COR-L47 (cell line): ENCODE measurements around the gene CCDC15.
"Not testable (repeated sequence)": the region's sequence is repeated elsewhere in the genome, so short reads cannot be mapped to it uniquely, and the experiment has no call there.

Experiments
- DNase-seq: peaks from one replicate; lab custom pipeline; 2025; lab: John Stamatoyannopoulos, UW

Gene CCDC15

DNA sequence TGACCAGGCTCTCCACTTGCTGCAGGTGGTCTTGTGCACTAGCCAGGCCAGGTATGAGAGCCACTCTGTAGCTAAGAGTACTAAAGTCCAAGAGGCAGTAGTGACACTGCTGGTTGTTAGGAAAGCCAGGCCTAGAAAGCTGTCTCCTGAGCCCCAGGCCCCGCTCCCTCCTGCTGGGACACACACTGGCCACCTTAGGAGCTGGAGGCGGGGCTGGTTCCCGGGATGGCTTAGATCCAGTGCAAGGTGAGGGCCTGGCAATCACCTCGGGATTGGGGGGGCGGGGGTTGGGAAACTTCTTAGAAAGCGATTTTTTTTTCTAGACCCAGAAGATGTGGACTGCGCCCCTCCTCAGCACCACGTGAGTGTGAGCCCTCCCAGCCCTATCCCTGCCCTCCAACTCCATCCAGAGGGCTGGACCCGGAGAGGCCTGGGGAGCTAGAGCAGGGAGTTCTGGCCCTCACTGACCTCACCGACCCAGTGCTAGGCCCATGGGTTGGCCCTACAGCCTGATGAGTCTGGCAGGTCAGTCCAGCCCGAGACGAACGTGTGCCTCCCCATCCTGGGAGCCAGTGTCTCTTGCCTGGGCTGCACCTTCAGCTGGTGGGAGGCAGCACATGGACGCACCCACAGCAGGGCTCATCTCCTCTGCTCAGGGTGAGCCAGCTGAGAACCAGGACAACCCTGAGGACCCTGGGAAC lies 127.2 kb downstream of the CCDC15 start:
- no peak for DNase-seq

DNA sequence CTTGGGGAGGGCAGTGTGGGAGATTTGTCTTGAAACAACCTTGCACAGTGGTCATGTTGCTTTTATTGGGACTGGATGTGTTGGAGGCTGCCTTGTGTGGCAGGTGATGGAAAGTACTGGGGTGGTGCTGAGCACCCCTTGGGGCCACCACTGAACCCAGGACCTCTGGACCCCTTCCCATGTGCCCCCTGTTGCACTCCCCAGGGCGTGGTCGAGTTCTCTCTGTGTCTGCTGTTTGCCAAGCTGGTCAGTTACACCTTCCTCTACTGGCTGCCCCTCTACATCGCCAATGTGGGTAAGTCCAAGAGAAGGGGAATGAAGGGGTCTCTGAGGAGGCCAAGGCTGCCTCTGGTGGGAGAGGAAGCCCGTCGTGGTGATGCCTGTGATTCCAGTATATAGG lies 128.0 kb downstream of the CCDC15 start:
- DNase-seq, result no peak

DNA sequence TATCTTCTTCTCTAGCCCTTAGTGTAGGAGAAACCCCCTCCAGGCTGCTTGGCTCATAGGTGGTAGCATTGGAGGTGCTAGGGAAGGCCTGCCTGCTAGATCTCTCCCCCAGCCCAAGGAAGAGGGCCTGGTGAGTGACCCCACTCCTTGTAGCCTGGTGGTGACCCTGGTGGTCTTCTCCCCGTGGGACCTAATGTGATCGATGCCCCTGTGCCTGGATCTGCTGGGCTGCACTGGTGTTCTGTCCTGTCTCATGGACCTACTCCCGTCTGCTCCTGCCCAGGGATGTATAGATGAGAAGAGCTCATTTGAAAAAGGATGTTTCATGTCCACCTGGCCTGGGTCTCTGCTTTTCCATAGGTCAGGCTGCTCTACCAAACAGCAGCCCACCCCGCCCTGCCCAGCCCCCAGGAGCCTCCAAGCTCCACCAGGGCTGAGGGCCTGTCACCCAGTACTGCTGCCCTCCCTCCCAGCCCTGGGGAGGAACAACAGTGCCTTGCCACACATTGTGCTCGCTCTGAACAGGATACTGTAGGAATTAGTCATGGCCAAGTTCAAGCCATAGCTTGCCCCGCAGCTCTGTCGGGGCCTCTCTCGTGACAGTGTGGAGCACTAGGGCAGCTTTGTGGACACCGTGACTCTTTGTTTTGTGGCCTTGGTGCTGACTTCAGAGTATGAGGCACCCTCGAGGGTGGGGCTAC lies 128.8 kb downstream of the CCDC15 start:
- no peak for DNase-seq

DNA sequence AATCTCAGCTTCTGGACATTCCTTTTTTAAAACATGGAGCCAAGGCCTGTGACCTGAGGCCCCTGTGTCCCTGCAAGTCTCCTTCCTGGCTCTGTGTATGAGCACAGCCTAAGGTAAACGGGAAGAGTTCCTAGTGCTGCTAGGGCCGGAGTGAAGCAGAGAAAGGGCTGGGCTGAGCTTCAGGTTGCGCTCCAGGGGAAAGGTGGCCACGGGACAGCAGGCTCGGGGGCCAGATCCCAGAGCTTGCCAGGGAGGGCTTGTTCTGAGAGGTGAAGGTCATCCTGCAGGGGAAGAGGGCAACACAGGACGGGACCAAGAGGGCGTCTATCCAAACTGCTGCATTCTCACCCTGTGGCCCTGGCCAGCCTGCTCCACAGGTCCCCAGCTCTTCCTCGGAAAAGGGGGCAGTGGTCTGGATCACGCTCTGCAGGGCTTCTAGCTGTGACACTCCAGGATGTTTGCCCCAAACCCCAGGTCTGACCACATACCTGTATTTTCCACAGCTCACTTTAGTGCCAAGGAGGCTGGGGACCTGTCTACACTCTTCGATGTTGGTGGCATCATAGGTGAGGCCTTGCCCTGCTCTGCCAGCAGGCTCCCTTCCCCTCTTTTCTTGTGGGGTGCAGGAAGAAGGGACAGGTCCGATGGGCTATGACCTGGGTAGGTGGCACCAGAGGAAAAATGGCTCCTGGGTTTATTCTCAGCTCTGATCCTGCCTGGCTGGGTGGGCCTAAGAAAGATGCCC lies 129.5 kb downstream of the CCDC15 start:
- DNase-seq, result no peak

DNA sequence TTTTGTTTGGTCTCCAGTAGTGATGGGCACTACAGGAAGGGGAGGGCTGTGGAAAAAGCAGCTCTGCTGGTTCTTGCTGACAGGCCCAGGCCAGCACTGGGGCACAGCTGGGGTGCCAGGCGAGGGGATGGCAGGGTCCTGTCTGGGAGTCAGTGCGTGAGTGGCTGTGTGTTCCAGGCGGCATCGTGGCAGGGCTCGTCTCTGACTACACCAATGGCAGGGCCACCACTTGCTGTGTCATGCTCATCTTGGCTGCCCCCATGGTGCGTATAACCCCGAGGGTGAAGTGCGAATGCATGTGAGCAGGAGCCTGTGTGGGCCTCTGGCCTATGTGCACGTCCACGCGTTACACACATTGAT lies 130.0 kb downstream of the CCDC15 start:
- DNase-seq, result no peak

DNA sequence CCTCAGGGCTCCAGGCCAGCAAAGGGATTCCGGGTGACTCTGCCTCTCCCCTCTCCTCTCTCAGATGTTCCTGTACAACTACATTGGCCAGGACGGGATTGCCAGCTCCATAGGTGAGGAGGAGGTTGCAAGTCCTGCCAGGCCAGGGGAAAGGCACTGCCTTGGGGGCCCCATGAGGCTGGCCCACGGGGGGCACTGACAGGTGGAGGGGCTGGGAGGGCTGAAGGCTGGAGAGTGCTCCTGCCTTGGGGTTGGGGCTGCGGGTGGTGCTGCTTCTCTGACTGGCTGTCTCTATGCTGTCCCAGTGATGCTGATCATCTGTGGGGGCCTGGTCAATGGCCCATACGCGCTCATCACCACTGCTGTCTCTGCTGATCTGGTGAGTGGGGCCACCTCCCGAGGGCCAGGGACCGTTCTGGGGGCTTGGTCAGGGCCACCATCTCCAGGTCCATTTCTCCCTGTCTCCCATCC lies 130.8 kb downstream of the CCDC15 start:
- no peak for DNase-seq

DNA sequence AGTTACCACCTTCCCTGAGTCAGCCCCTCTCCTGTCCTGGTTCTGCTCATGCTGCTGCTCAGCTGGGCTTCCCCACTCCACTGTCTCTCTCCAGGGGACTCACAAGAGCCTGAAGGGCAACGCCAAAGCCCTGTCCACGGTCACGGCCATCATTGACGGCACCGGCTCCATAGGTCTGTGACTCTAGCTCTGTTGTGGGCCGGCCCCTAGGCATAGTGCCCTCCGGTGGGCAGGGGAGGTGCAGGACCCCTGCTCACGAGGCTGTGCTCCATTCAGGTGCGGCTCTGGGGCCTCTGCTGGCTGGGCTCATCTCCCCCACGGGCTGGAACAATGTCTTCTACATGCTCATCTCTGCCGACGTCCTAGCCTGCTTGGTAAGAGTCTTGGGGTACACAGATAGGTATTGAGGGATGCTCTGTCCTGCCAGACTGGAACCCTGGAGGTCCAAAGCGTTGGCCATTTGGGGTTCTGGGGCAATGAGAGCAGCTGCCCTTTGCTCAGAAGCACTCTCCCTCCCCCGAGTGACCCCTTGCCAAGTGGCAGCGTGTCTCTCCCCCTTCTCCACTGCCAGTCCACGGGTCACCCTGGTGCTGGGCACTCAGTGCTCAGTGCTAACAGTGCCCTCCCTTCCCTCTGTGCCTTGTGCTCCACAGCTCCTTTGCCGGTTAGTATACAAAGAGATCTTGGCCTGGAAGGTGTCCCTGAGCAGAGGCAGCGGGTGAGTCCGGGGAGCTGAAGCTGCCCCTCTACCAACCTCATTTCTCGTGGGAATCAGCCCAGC lies 131.5 kb downstream of the CCDC15 start:
- no peak for DNase-seq

DNA sequence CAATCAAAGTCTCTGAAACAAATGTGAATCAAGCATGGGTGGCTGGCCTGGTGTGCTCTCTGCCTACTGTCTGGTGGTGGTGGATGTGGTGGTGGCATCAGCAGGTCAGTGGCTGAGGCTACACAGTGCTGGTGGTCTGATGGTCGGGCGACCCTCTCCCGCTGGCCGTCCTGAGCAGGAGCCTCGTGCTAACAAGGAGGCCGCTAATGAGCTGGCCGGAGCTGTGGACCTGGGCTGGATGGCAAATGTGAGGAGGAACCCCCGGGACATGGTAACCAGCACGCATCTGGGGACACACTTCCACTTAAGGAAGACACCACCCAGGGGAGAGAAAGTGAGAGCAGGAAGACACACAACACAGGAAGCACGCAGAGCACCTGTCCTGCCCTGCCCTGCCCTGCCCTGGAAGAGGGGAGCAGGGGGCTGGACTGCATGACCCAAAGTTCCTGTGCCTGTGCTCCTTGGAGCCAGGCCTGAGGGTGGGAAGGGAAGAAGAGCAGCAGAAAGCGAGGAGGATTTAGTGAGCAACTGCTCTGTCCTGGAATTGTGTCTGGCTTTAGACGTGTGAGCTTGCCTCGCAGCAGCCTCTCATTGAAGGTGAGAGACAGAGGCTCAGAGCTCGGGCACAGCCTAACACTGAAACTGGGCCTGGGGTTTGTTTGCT lies 132.8 kb downstream of the CCDC15 start:
- no peak for DNase-seq

DNA sequence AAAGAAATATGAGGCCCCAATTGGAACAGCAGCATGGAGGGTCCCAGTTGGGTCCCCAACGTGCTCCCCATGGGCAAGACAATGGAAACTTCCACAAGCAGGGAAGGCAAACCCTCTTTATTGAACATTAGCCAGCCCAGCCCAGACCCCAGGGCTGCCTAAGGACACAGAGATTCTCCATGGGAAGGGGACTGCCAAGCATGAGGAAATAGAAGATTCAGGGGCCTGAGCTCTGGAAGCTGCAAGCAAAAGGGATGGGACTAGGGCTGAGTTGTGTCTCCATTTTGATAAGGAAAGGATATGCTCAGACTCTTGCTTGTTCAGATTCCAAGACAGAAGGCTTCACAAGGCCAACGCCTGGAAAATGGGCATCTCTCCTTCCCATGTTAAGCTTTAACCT lies 134.1 kb downstream of the CCDC15 start:
- DNase-seq, result no peak

DNA sequence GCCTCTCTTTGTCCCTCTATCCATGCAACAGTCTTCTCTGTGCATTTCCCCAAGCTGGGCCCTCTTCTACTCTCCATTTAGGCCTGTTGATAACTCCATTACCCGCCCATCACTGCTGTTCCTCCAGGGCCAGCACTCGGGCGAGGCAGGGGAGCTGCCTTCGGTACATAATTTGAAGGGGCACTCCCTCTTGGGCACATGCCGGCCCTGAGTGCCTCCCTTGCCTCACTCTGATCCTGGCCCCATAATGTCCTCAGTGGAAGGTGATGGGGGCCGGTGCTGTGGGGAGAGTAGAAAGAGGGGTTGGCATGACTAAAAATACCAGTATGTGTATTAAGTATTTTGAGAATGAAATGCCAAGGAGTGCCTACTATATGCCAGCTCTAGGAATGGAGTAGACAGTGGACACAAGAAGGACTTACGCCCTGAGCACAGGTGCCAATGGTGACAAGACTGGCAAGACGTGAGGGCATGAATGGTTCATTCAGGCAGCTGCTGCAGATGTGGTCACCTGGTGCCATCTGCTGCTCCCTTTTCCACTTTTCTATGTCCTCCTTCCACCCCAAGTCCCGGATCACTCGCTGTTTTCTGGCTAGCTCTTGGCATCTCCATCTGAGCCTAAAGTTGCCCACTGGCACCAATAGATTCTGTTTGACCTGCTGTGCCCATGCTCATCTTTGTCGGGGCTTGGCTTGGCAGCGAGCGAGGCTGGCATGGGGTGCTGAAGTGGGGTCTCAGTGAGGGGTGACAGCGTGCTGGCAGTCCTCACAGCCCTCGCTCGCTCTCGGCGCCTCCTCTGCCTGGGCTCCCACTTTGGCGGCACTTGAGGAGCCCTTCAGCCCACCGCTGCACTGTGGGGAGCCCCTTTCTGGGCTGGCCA lies 134.8 kb downstream of the CCDC15 start:
- DNase-seq, result no peak

DNA sequence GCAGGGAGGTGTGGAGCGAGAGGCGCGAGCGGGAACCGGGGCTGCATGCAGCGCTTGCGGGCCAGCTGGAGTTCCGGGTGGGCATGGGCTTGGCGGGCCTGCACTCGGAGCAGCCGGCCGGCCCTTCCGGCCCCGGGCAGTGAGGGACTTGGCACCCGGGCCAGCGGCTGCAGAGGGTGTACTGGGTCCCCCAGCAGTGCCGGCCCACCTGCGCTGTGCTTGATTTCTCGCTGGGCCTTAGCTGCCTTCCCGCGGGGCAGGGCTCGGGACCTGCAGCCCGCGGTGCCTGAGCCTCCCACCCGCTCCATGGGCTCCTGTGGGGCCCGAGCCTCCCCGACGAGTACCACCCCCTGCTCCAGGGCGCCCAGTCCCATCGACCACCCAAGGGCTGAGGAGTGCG lies 135.5 kb downstream of the CCDC15 start:
- DNase-seq, result not testable (repeated sequence)

DNA sequence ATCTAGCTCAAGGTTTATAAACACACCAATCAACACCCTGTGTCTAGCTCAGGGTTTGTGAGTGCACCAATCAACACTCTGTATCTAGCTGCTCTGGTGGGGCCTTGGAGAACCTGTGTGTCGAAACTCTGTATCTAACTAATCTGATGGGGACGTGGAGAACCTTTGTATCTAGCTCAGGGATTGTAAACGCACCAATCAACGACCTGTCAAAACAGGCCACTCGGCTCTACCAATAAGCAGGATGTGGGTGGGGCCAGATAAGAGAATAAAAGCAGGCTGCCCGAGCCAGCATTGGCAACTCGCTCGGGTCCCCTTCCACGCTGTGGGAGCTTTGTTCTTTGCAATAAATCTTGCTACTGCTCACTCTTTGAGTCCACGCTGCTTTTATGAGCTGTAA lies 136.1 kb downstream of the CCDC15 start:
- not testable (repeated sequence) for DNase-seq

DNA sequence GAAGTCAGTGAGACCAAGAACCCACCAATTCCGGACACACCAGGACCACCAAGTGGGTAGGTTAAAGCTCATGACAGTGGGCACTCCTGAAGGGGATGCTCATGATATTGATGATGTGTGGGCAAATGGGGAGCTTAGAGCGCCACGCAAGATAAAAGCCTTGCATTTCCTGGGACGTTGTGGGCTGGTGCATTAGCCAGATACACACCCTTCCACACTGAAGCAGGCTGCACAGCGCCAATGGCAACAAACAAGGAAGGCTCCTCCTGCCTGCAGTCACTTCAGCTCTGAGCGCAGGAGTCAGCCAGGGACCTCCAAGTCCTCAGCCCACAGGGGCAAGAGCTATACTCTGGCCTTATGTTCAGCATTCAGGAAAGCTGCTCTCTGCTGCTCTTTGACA lies 136.8 kb downstream of the CCDC15 start:
- DNase-seq, result no peak
